K562 (cell line): ENCODE data around the gene GPR119. TPM values are rescaled to one million over a fixed set of nuclear protein-coding genes. Genes with fewer than 3 reads are reported as not detected.

Experiments used
- CCNT2 ChIP-seq: IDR thresholded peaks from 2 replicates; pipeline ENCODE4 v1.6.1; 2011; ENCODE audit warnings: borderline replicate concordance, low read depth, mild to moderate bottlenecking, moderate library complexity, mixed read lengths, low read length; ENCODE audit not compliant: insufficient read length; ENCODE audit errors: extremely low read depth
- DNMT1 ChIP-seq: fragments of 450-650 bp; IDR thresholded peaks from 2 replicates; pipeline ENCODE4 v1.6.1; 2016; ENCODE audit warnings: antibody characterized with exemption, mild to moderate bottlenecking
- EWSR1 ChIP-seq: fragments of 450-650 bp; IDR thresholded peaks from 2 replicates; pipeline ENCODE4 v1.6.1; 2018; ENCODE audit warnings: borderline replicate concordance, mild to moderate bottlenecking, low read depth, moderate library complexity; ENCODE audit not compliant: partially characterized antibody
- GABPB1 ChIP-seq: sonication (generic); formaldehyde crosslinking; IDR thresholded peaks from 2 replicates; pipeline ENCODE4 v1.8.0; 2022; ENCODE audit warnings: mild to moderate bottlenecking, missing genetic modification reagents
- HEY1 ChIP-seq: fragments of 250-450 bp; sonication (Bioruptor Pico); IDR thresholded peaks from 2 replicates; pipeline ENCODE4 v1.5.0; 2020; ENCODE audit warnings: mild to moderate bottlenecking, moderate library complexity, borderline replicate concordance
- HMG20B ChIP-seq: fragments of 250-450 bp; sonication (Bioruptor Pico); IDR thresholded peaks from 2 replicates; pipeline ENCODE4 v1.5.0; 2021; ENCODE audit warnings: mild to moderate bottlenecking
- HNRNPH1 ChIP-seq: fragments of 200-400 bp; formaldehyde crosslinking; optimal IDR thresholded peaks from 2 replicates; pipeline ENCODE3; 2017; ENCODE audit warnings: low read depth, mild to moderate bottlenecking, low read length, moderate library complexity
- MAFF ChIP-seq: IDR thresholded peaks from 2 replicates; pipeline ENCODE4 v1.6.1; 2012; ENCODE audit warnings: low read length, improper control_type of control experiment
- MTA2 ChIP-seq: fragments of 450-650 bp; IDR thresholded peaks from 2 replicates; pipeline ENCODE4 v1.6.1; 2016; ENCODE audit warnings: low read depth
- NFIX ChIP-seq: fragments of 250-450 bp; sonication (Bioruptor Pico); IDR thresholded peaks from 2 replicates; pipeline ENCODE4 v1.4.0; 2020; ENCODE audit warnings: low read depth, mild to moderate bottlenecking, moderate library complexity
- NR3C1 ChIP-seq: sonication (generic); formaldehyde crosslinking; IDR thresholded peaks from 2 replicates; pipeline ENCODE4 v1.8.1; 2022; ENCODE audit warnings: missing genetic modification reagents
- PYGO2 ChIP-seq: fragments of 450-650 bp; IDR thresholded peaks from 2 replicates; pipeline ENCODE4 v1.6.1; 2016; ENCODE audit warnings: mild to moderate bottlenecking, missing genetic modification characterization, moderate library complexity, missing compliant biosample characterization
- RBFOX2 ChIP-seq: fragments of 200-400 bp; formaldehyde crosslinking; IDR thresholded peaks from 2 replicates; pipeline ENCODE4 v1.6.1; 2017; ENCODE audit warnings: low read depth, mild to moderate bottlenecking, low read length, moderate library complexity
- SAFB ChIP-seq: fragments of 200-400 bp; formaldehyde crosslinking; IDR thresholded peaks from 2 replicates; pipeline ENCODE4 v1.6.1; 2017; ENCODE audit warnings: low read depth, low read length, borderline replicate concordance
- SMAD1 ChIP-seq: fragments of 150-350 bp; IDR thresholded peaks from 2 replicates; pipeline ENCODE4 v1.6.1; 2014; ENCODE audit warnings: low read length, low read depth; ENCODE audit not compliant: partially characterized antibody
- TAL1 ChIP-seq: fragments of 450-650 bp; IDR thresholded peaks from 2 replicates; pipeline ENCODE4 v1.6.1; 2016; ENCODE audit warnings: mild to moderate bottlenecking
- TARDBP ChIP-seq: fragments of 450-650 bp; IDR thresholded peaks from 2 replicates; pipeline ENCODE4 v1.6.1; 2016
- TCF7L2 ChIP-seq: fragments of 150-350 bp; IDR thresholded peaks from 2 replicates; pipeline ENCODE4 v1.6.1; 2016; ENCODE audit warnings: low read depth, mild to moderate bottlenecking, low read length, moderate library complexity
- TEAD4 ChIP-seq, 2 experiments: sonication (generic) in 1 of 2; formaldehyde crosslinking in 1 of 2; IDR thresholded peaks; 2 replicates each; pipeline versions ENCODE4 v1.6.1 to v1.8.0; 2012 to 2022; ENCODE audit warnings: borderline replicate concordance in 1 of 2, inconsistent platforms in 1 of 2, low read length in 1 of 2, mild to moderate bottlenecking in 1 of 2, missing genetic modification reagents in 1 of 2
- YY1 ChIP-seq, 3 experiments: IDR thresholded peaks; 2 replicates each; pipeline ENCODE4 v1.6.1; 2011; ENCODE audit warnings: low read length in 2 of 3, mild to moderate bottlenecking in 2 of 3, moderate library complexity in 2 of 3, borderline replicate concordance in 1 of 3, control low read depth in 1 of 3, low read depth in 1 of 3; ENCODE audit not compliant: insufficient read depth in 3 of 3, insufficient replicate concordance in 2 of 3, control insufficient read depth in 1 of 3, insufficient read length in 1 of 3; ENCODE audit errors: extremely low read depth in 1 of 3
- ZNF121 ChIP-seq: sonication (generic); formaldehyde crosslinking; conservative IDR thresholded peaks from 2 replicates; pipeline ENCODE4 v1.8.0; 2022; ENCODE audit warnings: missing genetic modification reagents
- ZNF324 ChIP-seq: fragments of 250-450 bp; sonication (Bioruptor Pico); IDR thresholded peaks from 2 replicates; pipeline ENCODE4 v1.4.0; 2020; ENCODE audit warnings: mild to moderate bottlenecking
- polyA plus RNA-seq, 8 experiments: library from polyadenylated mRNA; depleted of rRNA in 4 of 8; stranded (reverse) in 5 of 8; unstranded in 3 of 8; fragments of >200 nt; fragmentation: Nextera tagmentation in 2 of 8; fragmentation: Illumina TruSeq in 1 of 8; extraction: Ambion mirVana in 2 of 8; extraction: Trizol in 1 of 8; gene quantifications; 2 replicates each; pipeline versions ENCODE4 v1.2.1 to v1.2.3, GENCODE V29; 2011 to 2014; ENCODE audit warnings: inconsistent platforms in 1 of 8, missing spikeins in 1 of 8
- total RNA-seq, 7 experiments: library from RNA; depleted of rRNA in 6 of 7; stranded (reverse); fragments of >200 nt in 6 of 7; fragmentation: Illumina TruSeq in 2 of 7; extraction: Trizol in 2 of 7; gene quantifications; 2 replicates each; pipeline versions ENCODE4 v1.2.1 to v1.2.3, GENCODE V29; 2011 to 2021; ENCODE audit warnings: low replicate concordance in 1 of 7
- TF ChIP-seq, protein P1 (sequence below): fragments of 250-450 bp; sonication (Bioruptor Pico); IDR thresholded peaks from 2 replicates; pipeline ENCODE4 v1.9.0; 2021; ENCODE audit warnings: mild to moderate bottlenecking, inconsistent platforms
- TF ChIP-seq, protein P2 (sequence below): sonication (generic); formaldehyde crosslinking; IDR thresholded peaks from 2 replicates; pipeline ENCODE4 v1.8.0; 2022; ENCODE audit warnings: mild to moderate bottlenecking, missing genetic modification reagents
- TF ChIP-seq, protein P3 (sequence below), 2 experiments: IDR thresholded peaks; 2 replicates each; pipeline ENCODE4 v1.6.1; 2011; ENCODE audit warnings: borderline replicate concordance in 1 of 2, control low read depth in 1 of 2, low read depth in 1 of 2, low read length in 1 of 2, mild to moderate bottlenecking in 1 of 2, mixed read lengths in 1 of 2, moderate library complexity in 1 of 2; ENCODE audit not compliant: insufficient read depth in 1 of 2, insufficient read length in 1 of 2, poor library complexity in 1 of 2, severe bottlenecking in 1 of 2; ENCODE audit errors: extremely low read depth in 1 of 2

GPR119 gene
- total and polyA plus RNA-seq, 9 of the 15 experiments (the other 6 are each of a cell fraction or from before 2014, with no cell fraction given), result not detected

DNA sequence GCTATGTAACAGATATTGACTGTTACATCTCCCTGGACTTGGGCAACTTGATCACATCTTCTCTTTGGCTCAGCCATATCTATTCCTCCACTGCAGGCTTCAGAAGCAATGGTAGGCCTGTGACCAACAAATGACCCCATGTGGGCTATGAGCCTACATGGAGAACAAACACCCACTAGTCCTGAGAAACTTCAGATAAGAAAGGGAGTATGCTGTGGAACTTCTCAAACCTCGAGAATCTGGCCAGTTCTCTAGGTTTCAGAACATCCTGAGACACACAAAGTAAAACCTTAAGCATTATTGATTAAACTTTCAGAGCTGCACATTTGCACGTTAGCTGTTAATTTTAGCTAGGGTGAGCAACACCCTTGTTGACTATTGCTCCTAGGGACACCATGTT, 32.6 kb upstream of the GPR119 start (continued):
- TF ChIP-seq HNRNPH1 (no peak), MAFF (no peak), NR3C1 (CRISPR knock-in tag) (no peak), TARDBP (no peak), SAFB (no peak), GABPB1 (CRISPR knock-in tag) (no peak), TEAD4 (IDR thresholded peaks at IDR 0.05; ENCODE audit: low read length) (peak; percentile 64), TEAD4 (CRISPR knock-in tag; IDR thresholded peaks at IDR 0.05; ENCODE audit: borderline replicate concordance) (no peak), TAL1 (peak; percentile 48; the same call in 1 of the 2 replicates), NFIX (no peak), CCNT2 (no peak), ZNF121 (CRISPR knock-in tag) (no peak), MTA2 (no peak), DNMT1 (no peak), PYGO2 (tag) (no peak), ZNF324 (CRISPR knock-in tag) (no peak), TCF7L2 (no peak), SMAD1 (no peak), HMG20B (CRISPR knock-in tag) (no peak), RBFOX2 (no peak), YY1 (IDR thresholded peaks at IDR 0.05; ENCODE audit: borderline replicate concordance in 1 of 3, control insufficient read depth in 1 of 3, extremely low read depth in 1 of 3, insufficient read depth in 3 of 3, insufficient read length in 1 of 3, insufficient replicate concordance in 2 of 3, low read depth in 1 of 3, low read length in 2 of 3) (peak in 1 of 3 experiments; percentile 72), HEY1 (CRISPR knock-in tag) (no peak), EWSR1 (no peak)
- TF ChIP-seq, protein P1, sequence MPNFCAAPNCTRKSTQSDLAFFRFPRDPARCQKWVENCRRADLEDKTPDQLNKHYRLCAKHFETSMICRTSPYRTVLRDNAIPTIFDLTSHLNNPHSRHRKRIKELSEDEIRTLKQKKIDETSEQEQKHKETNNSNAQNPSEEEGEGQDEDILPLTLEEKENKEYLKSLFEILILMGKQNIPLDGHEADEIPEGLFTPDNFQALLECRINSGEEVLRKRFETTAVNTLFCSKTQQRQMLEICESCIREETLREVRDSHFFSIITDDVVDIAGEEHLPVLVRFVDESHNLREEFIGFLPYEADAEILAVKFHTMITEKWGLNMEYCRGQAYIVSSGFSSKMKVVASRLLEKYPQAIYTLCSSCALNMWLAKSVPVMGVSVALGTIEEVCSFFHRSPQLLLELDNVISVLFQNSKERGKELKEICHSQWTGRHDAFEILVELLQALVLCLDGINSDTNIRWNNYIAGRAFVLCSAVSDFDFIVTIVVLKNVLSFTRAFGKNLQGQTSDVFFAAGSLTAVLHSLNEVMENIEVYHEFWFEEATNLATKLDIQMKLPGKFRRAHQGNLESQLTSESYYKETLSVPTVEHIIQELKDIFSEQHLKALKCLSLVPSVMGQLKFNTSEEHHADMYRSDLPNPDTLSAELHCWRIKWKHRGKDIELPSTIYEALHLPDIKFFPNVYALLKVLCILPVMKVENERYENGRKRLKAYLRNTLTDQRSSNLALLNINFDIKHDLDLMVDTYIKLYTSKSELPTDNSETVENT (CRISPR knock-in tag), result no peak
- TF ChIP-seq, protein P2, sequence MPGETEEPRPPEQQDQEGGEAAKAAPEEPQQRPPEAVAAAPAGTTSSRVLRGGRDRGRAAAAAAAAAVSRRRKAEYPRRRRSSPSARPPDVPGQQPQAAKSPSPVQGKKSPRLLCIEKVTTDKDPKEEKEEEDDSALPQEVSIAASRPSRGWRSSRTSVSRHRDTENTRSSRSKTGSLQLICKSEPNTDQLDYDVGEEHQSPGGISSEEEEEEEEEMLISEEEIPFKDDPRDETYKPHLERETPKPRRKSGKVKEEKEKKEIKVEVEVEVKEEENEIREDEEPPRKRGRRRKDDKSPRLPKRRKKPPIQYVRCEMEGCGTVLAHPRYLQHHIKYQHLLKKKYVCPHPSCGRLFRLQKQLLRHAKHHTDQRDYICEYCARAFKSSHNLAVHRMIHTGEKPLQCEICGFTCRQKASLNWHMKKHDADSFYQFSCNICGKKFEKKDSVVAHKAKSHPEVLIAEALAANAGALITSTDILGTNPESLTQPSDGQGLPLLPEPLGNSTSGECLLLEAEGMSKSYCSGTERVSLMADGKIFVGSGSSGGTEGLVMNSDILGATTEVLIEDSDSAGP (CRISPR knock-in tag), result no peak
- TF ChIP-seq, protein P3, sequence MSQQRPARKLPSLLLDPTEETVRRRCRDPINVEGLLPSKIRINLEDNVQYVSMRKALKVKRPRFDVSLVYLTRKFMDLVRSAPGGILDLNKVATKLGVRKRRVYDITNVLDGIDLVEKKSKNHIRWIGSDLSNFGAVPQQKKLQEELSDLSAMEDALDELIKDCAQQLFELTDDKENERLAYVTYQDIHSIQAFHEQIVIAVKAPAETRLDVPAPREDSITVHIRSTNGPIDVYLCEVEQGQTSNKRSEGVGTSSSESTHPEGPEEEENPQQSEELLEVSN (IDR thresholded peaks at IDR 0.05; ENCODE audit: borderline replicate concordance in 1 of 2, extremely low read depth in 1 of 2, insufficient read depth in 1 of 2, insufficient read length in 1 of 2, low read depth in 1 of 2, low read length in 1 of 2, poor library complexity in 1 of 2, severe bottlenecking in 1 of 2), result no peak
